ENCODE data around the gene CCER1.
A peak's percentile ranks its signal among the peaks of the same experiment; 100 is the strongest.

CCER1 gene

DNA sequence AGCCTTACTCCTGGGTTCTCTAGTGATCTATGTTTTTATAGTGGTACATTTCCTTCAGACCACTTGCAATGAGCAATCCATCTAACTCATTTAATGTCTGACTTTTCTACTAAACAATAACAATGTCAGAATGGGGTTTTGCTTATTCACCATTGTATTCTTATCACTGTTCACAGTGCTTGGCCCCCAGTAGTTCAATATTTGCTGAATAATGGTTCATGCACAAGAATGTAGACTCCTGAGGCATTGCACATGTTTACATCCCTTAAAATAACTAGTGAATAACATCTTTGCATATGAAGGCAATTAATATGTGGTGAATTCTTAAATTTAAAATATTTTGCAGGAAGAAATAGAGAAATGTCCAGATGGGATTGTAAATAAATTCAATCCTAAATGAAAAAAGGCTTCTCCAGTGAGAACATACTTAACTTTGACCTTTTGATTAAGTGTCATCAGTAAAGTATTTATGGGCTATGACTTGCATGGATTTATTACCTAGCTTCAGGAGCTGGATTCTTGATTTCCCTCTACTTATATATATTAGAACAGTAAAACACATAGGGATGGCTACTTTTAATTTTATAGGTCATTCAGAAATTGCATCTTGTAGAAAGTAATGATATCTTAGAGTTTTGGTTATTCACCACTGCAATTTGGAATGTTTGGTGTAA, 3.4 kb downstream of the CCER1 start:
- Histone ChIP-seq H3K9me3 (ENCODE audit: insufficient read depth, low read depth, low read length) (peaks cover 5% of the 10 kb centered on the region), H3K4me2 (ENCODE audit: low read length) (no peak overlapping the region), H3K79me1 (ENCODE audit: low read length) (peaks cover 1% of the 10 kb centered on the region), H3K36me3 (ENCODE audit: control insufficient read depth in 1 of 2, insufficient read depth in 2 of 2, low read length in 2 of 2) (no peaks in the 10 kb centered on the region), H2BK12ac (ENCODE audit: low read length) (no peak overlapping the region), H2BK120ac (ENCODE audit: insufficient read depth, low read length, poor library complexity) (no peak overlapping the region), H3K23ac (ENCODE audit: low read length) (no peak overlapping the region), H3K18ac (ENCODE audit: low read length) (no peak overlapping the region), H4K8ac (ENCODE audit: low read depth, low read length) (no peak overlapping the region), H3K27ac (ENCODE audit: low read depth, low read length) (no peak overlapping the region), H3K4me1 (ENCODE audit: control insufficient read depth in 1 of 2, insufficient read depth in 2 of 2, low read length in 2 of 2) (peaks cover 0 to 4% of the 10 kb centered on the region in 2 experiments), H3K27me3 (ENCODE audit: insufficient read depth, low read length) (no peaks in the 10 kb centered on the region), H3K14ac (ENCODE audit: low read length) (no peak overlapping the region), H3K79me2 (ENCODE audit: control insufficient read depth, insufficient read depth, low read length, poor library complexity) (no peaks in the 10 kb centered on the region), H3K4ac (ENCODE audit: low read depth, low read length) (no peak overlapping the region), H3K4me3 (ENCODE audit: low read depth, low read length) (no peak overlapping the region), H4K12ac (ENCODE audit: low read depth, low read length) (no peak overlapping the region), H2AK5ac (ENCODE audit: low read length) (no peak overlapping the region), H2BK5ac (ENCODE audit: low read depth, low read length, poor library complexity) (no peak overlapping the region), H2AFZ (ENCODE audit: insufficient read depth, low read length, poor library complexity) (no peak overlapping the region), H3K9ac (ENCODE audit: low read length) (no peak overlapping the region), H4K91ac (ENCODE audit: low read depth, low read length) (no peak overlapping the region)
- DNase-seq = no peak

DNA sequence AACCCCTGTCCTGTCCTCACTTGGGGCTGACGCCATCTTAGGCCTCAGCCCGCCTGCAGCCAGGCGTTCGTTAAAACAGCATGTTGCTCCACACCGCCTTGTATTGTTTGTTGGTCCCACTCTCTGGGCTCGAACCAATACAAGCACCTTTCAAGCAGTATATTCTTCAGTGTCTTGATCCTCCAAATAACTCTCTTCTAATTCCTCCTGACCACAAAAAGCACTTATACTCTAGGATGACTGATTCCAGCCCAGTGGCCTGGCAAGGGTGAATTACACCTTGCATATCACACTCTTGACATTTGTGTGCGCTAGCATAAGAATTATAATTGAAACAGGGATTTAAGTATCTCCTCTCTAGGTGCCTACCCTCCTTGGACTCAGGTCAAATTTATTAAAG, 7.1 kb downstream of the CCER1 start:
- DNase-seq = no peak
- Histone ChIP-seq H3K9ac (ENCODE audit: low read length) (no peak overlapping the region), H2BK12ac (ENCODE audit: low read length) (no peak overlapping the region), H2AK5ac (ENCODE audit: low read length) (no peak overlapping the region), H4K91ac (ENCODE audit: low read depth, low read length) (no peak overlapping the region), H3K79me1 (ENCODE audit: low read length) (peaks cover 1% of the 10 kb centered on the region), H2BK5ac (ENCODE audit: low read depth, low read length, poor library complexity) (no peak overlapping the region), H4K8ac (ENCODE audit: low read depth, low read length) (no peak overlapping the region), H2BK120ac (ENCODE audit: insufficient read depth, low read length, poor library complexity) (no peak overlapping the region), H3K36me3 (ENCODE audit: control insufficient read depth in 1 of 2, insufficient read depth in 2 of 2, low read length in 2 of 2) (no peaks in the 10 kb centered on the region), H3K18ac (ENCODE audit: low read length) (no peak overlapping the region), H3K4me1 (ENCODE audit: control insufficient read depth in 1 of 2, insufficient read depth in 2 of 2, low read length in 2 of 2) (peaks cover 0 to 4% of the 10 kb centered on the region in 2 experiments), H3K4me3 (ENCODE audit: low read depth, low read length) (no peak overlapping the region), H3K27ac (ENCODE audit: low read depth, low read length) (no peak overlapping the region), H2AFZ (ENCODE audit: insufficient read depth, low read length, poor library complexity) (no peak overlapping the region), H3K79me2 (ENCODE audit: control insufficient read depth, insufficient read depth, low read length, poor library complexity) (no peaks in the 10 kb centered on the region), H4K12ac (ENCODE audit: low read depth, low read length) (no peak overlapping the region), H3K9me3 (ENCODE audit: insufficient read depth, low read depth, low read length) (no peaks in the 10 kb centered on the region), H3K4ac (ENCODE audit: low read depth, low read length) (no peak overlapping the region), H3K4me2 (ENCODE audit: low read length) (no peak overlapping the region), H3K27me3 (ENCODE audit: insufficient read depth, low read length) (no peaks in the 10 kb centered on the region), H3K23ac (ENCODE audit: low read length) (no peak overlapping the region), H3K14ac (ENCODE audit: low read length) (no peak overlapping the region)
- WGBS (ENCODE audit: extremely low coverage, insufficient coverage, insufficient read length) = no CpG with 5 or more reads among the region's 7 CpGs

DNA sequence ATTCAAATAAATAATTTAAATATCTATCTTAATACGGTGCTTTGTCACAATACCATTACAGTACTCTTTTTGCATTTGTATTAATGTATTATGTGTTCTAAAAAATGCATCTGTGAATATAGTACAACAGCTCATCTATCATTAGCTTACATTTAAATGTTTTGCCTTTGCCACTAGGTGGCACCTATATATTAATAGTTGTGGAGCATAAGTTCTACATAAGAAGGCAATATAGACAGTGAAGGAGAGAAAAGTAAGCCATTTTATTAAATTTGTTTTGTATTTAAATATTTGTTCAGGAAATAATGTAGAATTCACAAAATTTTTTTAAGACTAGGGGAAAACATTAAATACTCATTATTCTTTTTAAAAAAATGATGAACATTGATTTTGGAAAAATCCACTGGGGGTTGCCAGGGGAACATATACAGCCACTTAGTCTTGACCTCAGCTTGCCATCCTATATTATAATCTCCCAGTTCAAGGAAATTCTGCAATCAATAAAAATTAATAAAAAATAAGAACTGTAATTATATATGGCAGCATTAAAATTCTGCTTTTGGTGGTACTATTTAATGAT, 9.8 kb downstream of the CCER1 start:
- Histone ChIP-seq H2BK12ac (ENCODE audit: low read length) (no peak overlapping the region), H3K27ac (ENCODE audit: low read depth, low read length) (no peak overlapping the region), H3K79me1 (ENCODE audit: low read length) (peaks cover 1% of the 10 kb centered on the region), H3K27me3 (ENCODE audit: insufficient read depth, low read length) (no peaks in the 10 kb centered on the region), H3K18ac (ENCODE audit: low read length) (no peak overlapping the region), H3K4me2 (ENCODE audit: low read length) (no peak overlapping the region), H3K23ac (ENCODE audit: low read length) (no peak overlapping the region), H4K91ac (ENCODE audit: low read depth, low read length) (no peak overlapping the region), H4K8ac (ENCODE audit: low read depth, low read length) (no peak overlapping the region), H3K36me3 (ENCODE audit: control insufficient read depth in 1 of 2, insufficient read depth in 2 of 2, low read length in 2 of 2) (no peaks in the 10 kb centered on the region), H3K4me1 (ENCODE audit: control insufficient read depth in 1 of 2, insufficient read depth in 2 of 2, low read length in 2 of 2) (peaks cover 0 to 4% of the 10 kb centered on the region in 2 experiments), H2AFZ (ENCODE audit: insufficient read depth, low read length, poor library complexity) (no peak overlapping the region), H3K9me3 (ENCODE audit: insufficient read depth, low read depth, low read length) (no peaks in the 10 kb centered on the region), H3K9ac (ENCODE audit: low read length) (no peak overlapping the region), H3K79me2 (ENCODE audit: control insufficient read depth, insufficient read depth, low read length, poor library complexity) (no peaks in the 10 kb centered on the region), H2BK120ac (ENCODE audit: insufficient read depth, low read length, poor library complexity) (no peak overlapping the region), H3K14ac (ENCODE audit: low read length) (no peak overlapping the region), H4K12ac (ENCODE audit: low read depth, low read length) (no peak overlapping the region), H3K4ac (ENCODE audit: low read depth, low read length) (no peak overlapping the region), H2BK5ac (ENCODE audit: low read depth, low read length, poor library complexity) (no peak overlapping the region), H2AK5ac (ENCODE audit: low read length) (no peak overlapping the region), H3K4me3 (ENCODE audit: low read depth, low read length) (no peak overlapping the region)
- DNase-seq = peak in 1 of 2 donors; percentile 60
- WGBS (ENCODE audit: extremely low coverage, insufficient coverage, insufficient read length) = no CpG with 5 or more reads among the region's 1 CpG

DNA sequence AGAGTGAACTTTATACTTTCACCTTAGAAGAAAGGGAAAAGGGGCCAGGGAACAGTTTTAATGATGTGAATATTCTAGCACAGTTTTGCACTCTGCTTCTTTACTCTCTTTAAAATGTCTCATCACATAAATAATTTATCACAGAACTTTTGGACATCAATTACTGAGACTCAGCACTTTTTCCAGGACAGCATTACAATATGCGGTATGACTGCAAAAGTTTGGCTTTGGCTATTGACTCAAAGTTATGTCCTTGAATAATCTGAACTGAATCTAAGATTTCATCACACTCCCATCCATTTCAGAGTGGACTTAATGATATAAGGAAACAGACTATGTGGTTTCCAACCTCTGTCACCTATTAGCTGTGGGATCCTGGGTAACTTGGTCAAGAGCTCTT, 11.7 kb downstream of the CCER1 start:
- no CpG with 5 or more reads among the region's 1 CpG for WGBS (ENCODE audit: extremely low coverage, insufficient coverage, insufficient read length)

More for the DNA sequence above, 11.7 kb downstream of the CCER1 start:
- H3K79me1 ChIP-seq (ENCODE audit: low read length) = peaks cover 4% of the 10 kb centered on the region
- H3K18ac ChIP-seq (ENCODE audit: low read length) = no peak overlapping the region
- no peaks in the 10 kb centered on the region for H3K27me3 ChIP-seq (ENCODE audit: insufficient read depth, low read length)
- no peak for DNase-seq
- H3K79me2 ChIP-seq (ENCODE audit: control insufficient read depth, insufficient read depth, low read length, poor library complexity) = no peaks in the 10 kb centered on the region
- no peak overlapping the region for H3K23ac ChIP-seq (ENCODE audit: low read length)
- H4K8ac ChIP-seq (ENCODE audit: low read depth, low read length) = no peak overlapping the region
- H2BK12ac ChIP-seq (ENCODE audit: low read length) = no peak overlapping the region
- H3K4me2 ChIP-seq (ENCODE audit: low read length) = no peak overlapping the region
- no peak overlapping the region for H2AK5ac ChIP-seq (ENCODE audit: low read length)
- H3K4me3 ChIP-seq (ENCODE audit: low read depth, low read length) = no peak overlapping the region
- no peaks in the 10 kb centered on the region for H3K36me3 ChIP-seq (ENCODE audit: control insufficient read depth in 1 of 2, insufficient read depth in 2 of 2, low read length in 2 of 2)
- no peak overlapping the region for H2AFZ ChIP-seq (ENCODE audit: insufficient read depth, low read length, poor library complexity)
- no peak overlapping the region for H3K9ac ChIP-seq (ENCODE audit: low read length)
- H3K9me3 ChIP-seq (ENCODE audit: insufficient read depth, low read depth, low read length) = peaks cover 2% of the 10 kb centered on the region
- no peak overlapping the region for H3K14ac ChIP-seq (ENCODE audit: low read length)
- H3K4me1 ChIP-seq (ENCODE audit: control insufficient read depth in 1 of 2, insufficient read depth in 2 of 2, low read length in 2 of 2) = peaks cover 7 to 12% of the 10 kb centered on the region in 2 experiments
- H2BK120ac ChIP-seq (ENCODE audit: insufficient read depth, low read length, poor library complexity) = no peak overlapping the region
- H4K12ac ChIP-seq (ENCODE audit: low read depth, low read length) = no peak overlapping the region
- H3K27ac ChIP-seq (ENCODE audit: low read depth, low read length) = no peak overlapping the region
- no peak overlapping the region for H2BK5ac ChIP-seq (ENCODE audit: low read depth, low read length, poor library complexity)
- H4K91ac ChIP-seq (ENCODE audit: low read depth, low read length) = no peak overlapping the region
- H3K4ac ChIP-seq (ENCODE audit: low read depth, low read length) = no peak overlapping the region
